ENCODE measurements around the gene NT5DC4.
A peak's percentile ranks its signal among the peaks of the same experiment; 100 is the strongest.

- peak; percentile 93 for TF ChIP-seq CTCF (IDR thresholded peaks at IDR 0.05; ENCODE audit: low read length)
- TF ChIP-seq EZH2 (IDR thresholded peaks at IDR 0.05; ENCODE audit: borderline replicate concordance, low read length): no peak
Measured at GRCh38 chr2:112749755-112750559, 29.1 kb downstream of the NT5DC4 start.

All from OCI-LY1 (cell line).